A549 treated with CORT108297 at 1 μM for 4 hours (cell line): ENCODE measurements around the gene SLC39A5. TPM values are rescaled to one million over a fixed set of nuclear protein-coding genes. Genes with fewer than 3 reads are reported as not detected.

ENCODE experiments used
- total RNA-seq: library from RNA; stranded (reverse); fragments of 200-300 nt; extraction: Qiagen RNA extraction; gene quantifications from 5 replicates; pipeline ENCODE4 v1.2.3, GENCODE V29; 2022

Gene SLC39A5
- 0.09 TPM in 2 of 5 replicates, not detected in the others for total RNA-seq

GRCh38 chr12:56229916-56230431, at the start of gene SLC39A5:
Gene SLC39A5, plus strand, starts transcription at chr12:56230051. Its CDS starts 1,224 bp downstream, at chr12:56231275.

GRCh38 chr12:56189099-56189917, 40.5 kb upstream of the SLC39A5 start, which contains the start of gene SMARCC2:
Gene SMARCC2, minus strand, starts transcription at chr12:56189483. Its CDS starts 22 bp downstream, at chr12:56189461.

GRCh38 chr12:56221757-56222530, 7.9 kb upstream of the SLC39A5 start, which contains the start of gene RNF41:
Gene RNF41, minus strand, starts transcription at chr12:56221922. Its CDS starts 7,875 bp downstream, at chr12:56214047.

GRCh38 chr12:56224102-56224701, 5.6 kb upstream of the SLC39A5 start, which contains the start of gene NABP2:
Gene NABP2, plus strand, starts transcription at chr12:56224342. Its CDS starts 515 bp downstream, at chr12:56224857.

GRCh38 chr12:56258068-56258819, 28.4 kb downstream of the SLC39A5 start, which contains the start of gene ANKRD52:
Gene ANKRD52, minus strand, starts transcription at chr12:56258384. Its CDS starts 115 bp downstream, at chr12:56258269.

GRCh38 chr12:56266693-56267442, 37.0 kb downstream of the SLC39A5 start, which contains the start of gene COQ10A:
Gene COQ10A, plus strand, starts transcription at chr12:56266942. Its CDS starts 177 bp downstream, at chr12:56267119.

Other genes with a start within 250 kb of the SLC39A5 start
- gene SUOX, start 232.8 kb upstream of the SLC39A5 start, total RNA-seq: 7.9 to 10.5 TPM (median 9.1 TPM) in 5 replicates
- 1.9 to 3.6 TPM (median 2.2 TPM) in 5 replicates for gene IKZF4, start 209.0 kb upstream of the SLC39A5 start, total RNA-seq
- gene RPS26, start 188.1 kb upstream of the SLC39A5 start, total RNA-seq: 654 to 868 TPM (median 725 TPM) in 5 replicates
- gene ERBB3, start 149.9 kb upstream of the SLC39A5 start, total RNA-seq: 1.0 to 1.8 TPM (median 1.6 TPM) in 5 replicates
- 281 to 362 TPM (median 303 TPM) in 5 replicates for gene PA2G4, start 125.5 kb upstream of the SLC39A5 start, total RNA-seq
- gene RPL41, start 113.4 kb upstream of the SLC39A5 start, total RNA-seq: 4,645 to 5,946 TPM (median 5,878 TPM) in 5 replicates
- gene ZC3H10, start 111.8 kb upstream of the SLC39A5 start, total RNA-seq: 2.2 to 3.5 TPM (median 3.0 TPM) in 5 replicates
- 61.9 to 73.2 TPM (median 68.2 TPM) in 5 replicates for gene ESYT1, start 101.8 kb upstream of the SLC39A5 start, total RNA-seq
- gene MYL6B, start 77.5 kb upstream of the SLC39A5 start, total RNA-seq: 70.7 to 88.4 TPM (median 84.6 TPM) in 5 replicates
- gene MYL6, start 71.7 kb upstream of the SLC39A5 start, total RNA-seq: 2,099 to 2,877 TPM (median 2,163 TPM) in 5 replicates
- gene SMARCC2, start 40.6 kb upstream of the SLC39A5 start, total RNA-seq: 29.0 to 40.5 TPM (median 39.1 TPM) in 5 replicates
- gene RNF41, start 8.1 kb upstream of the SLC39A5 start, total RNA-seq: 19.2 to 26.8 TPM (median 25.5 TPM) in 5 replicates
- 55.2 to 63.7 TPM (median 60.3 TPM) in 5 replicates for gene NABP2, start 5.7 kb upstream of the SLC39A5 start, total RNA-seq
- gene ANKRD52, start 28.3 kb downstream of the SLC39A5 start, total RNA-seq: 36.1 to 51.0 TPM (median 50.0 TPM) in 5 replicates
- 16.9 to 19.6 TPM (median 18.6 TPM) in 5 replicates for gene COQ10A, start 36.9 kb downstream of the SLC39A5 start, total RNA-seq
- 143 to 171 TPM (median 150 TPM) in 5 replicates for gene CS, start 70.3 kb downstream of the SLC39A5 start, total RNA-seq
- gene CNPY2, start 85.9 kb downstream of the SLC39A5 start, total RNA-seq: 120 to 150 TPM (median 144 TPM) in 5 replicates
- 16.2 to 19.1 TPM (median 17.9 TPM) in 5 replicates for gene PAN2, start 103.9 kb downstream of the SLC39A5 start, total RNA-seq
- 0.35 to 1.0 TPM (median 0.57 TPM) in 5 replicates for gene IL23A, start 108.8 kb downstream of the SLC39A5 start, total RNA-seq
- 11.8 to 15.2 TPM (median 12.7 TPM) in 5 replicates for gene STAT2, start 130.1 kb downstream of the SLC39A5 start, total RNA-seq
- gene APOF, start 132.8 kb downstream of the SLC39A5 start, total RNA-seq: not detected in 5 replicates
- 33.5 to 41.0 TPM (median 36.6 TPM) in 5 replicates for gene TIMELESS, start 219.4 kb downstream of the SLC39A5 start, total RNA-seq
- gene MIP, start 224.6 kb downstream of the SLC39A5 start, total RNA-seq: 0.12 TPM in 1 of 5 replicates, not detected in the others
- 1.8 to 2.1 TPM (median 2.0 TPM) in 5 replicates for gene SPRYD4, start 238.5 kb downstream of the SLC39A5 start, total RNA-seq